ENCODE data around the gene ZNF143.

ZNF143 gene

DNA sequence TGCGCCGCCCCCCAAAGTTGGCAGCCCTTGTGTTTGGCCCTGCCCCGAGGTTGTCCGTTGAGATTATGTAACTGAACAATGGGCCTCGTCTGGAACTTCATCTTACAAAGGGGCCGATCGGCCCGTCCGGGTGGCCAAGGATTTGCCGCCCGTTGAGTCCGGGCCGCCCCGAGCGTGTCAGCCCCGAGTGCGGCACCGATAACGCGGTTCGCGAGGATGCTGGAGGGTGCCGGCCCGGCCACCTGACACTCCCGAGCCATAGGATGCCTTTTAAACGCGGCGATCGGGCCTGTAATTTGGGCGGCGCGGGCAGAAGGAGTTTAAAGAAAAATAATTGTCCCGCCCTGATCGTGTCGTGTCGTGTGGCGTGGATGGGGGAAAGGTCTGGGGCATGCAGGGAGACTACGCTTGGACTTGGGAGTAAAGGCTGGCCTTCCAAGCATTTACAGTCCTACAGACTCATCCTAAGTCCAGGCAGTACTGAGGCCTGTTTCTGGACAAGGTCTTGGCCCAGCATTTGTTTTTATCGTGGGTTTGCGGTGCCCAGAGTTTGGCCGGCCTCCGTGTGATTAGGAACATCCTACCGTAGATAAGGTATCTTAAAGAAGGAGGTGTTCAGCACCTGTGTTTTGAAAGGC is 113.9 kb downstream of the ZNF143 start:
- DNase-seq (ENCODE audit: low read depth), result peak; percentile 31
- H3K4me3 ChIP-seq (ENCODE audit: control insufficient read depth, low read depth, low read length), result peak overlapping the region; percentile 73
- TF ChIP-seq, protein P1, sequence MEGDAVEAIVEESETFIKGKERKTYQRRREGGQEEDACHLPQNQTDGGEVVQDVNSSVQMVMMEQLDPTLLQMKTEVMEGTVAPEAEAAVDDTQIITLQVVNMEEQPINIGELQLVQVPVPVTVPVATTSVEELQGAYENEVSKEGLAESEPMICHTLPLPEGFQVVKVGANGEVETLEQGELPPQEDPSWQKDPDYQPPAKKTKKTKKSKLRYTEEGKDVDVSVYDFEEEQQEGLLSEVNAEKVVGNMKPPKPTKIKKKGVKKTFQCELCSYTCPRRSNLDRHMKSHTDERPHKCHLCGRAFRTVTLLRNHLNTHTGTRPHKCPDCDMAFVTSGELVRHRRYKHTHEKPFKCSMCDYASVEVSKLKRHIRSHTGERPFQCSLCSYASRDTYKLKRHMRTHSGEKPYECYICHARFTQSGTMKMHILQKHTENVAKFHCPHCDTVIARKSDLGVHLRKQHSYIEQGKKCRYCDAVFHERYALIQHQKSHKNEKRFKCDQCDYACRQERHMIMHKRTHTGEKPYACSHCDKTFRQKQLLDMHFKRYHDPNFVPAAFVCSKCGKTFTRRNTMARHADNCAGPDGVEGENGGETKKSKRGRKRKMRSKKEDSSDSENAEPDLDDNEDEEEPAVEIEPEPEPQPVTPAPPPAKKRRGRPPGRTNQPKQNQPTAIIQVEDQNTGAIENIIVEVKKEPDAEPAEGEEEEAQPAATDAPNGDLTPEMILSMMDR (conservative IDR thresholded peaks at IDR 0.05; ENCODE audit: control insufficient read depth, insufficient read depth, low read depth, low read length), result no peak

DNA sequence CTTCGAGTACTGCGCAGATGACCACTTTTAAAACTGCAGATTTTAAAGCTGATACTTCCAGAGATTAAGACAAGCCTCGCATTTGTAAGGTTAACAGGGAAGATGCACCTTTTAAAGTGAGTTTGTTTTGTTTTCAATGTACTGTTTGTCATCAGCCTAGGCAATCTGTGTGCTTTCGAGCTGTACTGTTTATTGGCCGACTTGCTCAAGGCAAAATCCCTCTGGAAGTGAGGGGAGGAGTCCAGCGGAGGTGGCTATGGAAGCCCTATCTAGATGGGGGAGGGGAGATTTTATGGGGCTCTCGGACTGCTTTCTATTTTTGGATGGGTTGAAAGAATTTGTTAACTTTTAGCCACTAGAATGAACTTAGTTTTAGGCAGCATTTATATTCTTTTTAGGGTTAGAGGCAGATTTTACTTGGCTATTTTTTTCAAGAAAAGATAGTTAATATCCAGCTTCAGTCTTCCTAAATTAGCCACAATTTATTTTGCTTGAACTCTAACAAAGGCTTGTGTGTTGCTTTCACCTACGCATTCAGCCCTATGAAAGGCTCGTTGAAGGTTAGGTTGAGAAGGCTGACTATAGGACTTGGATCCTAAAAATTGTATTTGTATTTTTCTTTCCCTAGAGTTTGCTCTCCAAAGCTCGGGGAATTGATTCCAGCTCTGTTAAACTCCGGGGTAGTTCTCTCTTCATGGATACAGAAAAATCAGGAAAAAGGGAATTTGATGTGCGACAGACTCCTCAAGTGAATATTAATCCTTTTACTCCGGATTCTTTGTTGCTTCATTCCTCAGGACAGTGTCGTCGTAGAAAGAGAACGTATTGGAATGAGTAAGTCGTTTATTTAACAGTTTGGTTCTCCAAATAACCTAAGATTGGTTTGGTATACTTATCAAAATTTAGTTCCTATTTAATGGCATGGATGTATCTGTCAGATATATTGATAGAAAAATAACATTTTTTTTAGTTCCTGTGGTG is 114.7 kb downstream of the ZNF143 start:
- H3K4me3 ChIP-seq (ENCODE audit: control insufficient read depth, low read depth, low read length), result peak overlapping the region; percentile 73
- TF ChIP-seq, protein P1 (conservative IDR thresholded peaks at IDR 0.05; ENCODE audit: control insufficient read depth, insufficient read depth, low read depth, low read length), result no peak
- peak; percentile 84 for DNase-seq (ENCODE audit: low read depth)

DNA sequence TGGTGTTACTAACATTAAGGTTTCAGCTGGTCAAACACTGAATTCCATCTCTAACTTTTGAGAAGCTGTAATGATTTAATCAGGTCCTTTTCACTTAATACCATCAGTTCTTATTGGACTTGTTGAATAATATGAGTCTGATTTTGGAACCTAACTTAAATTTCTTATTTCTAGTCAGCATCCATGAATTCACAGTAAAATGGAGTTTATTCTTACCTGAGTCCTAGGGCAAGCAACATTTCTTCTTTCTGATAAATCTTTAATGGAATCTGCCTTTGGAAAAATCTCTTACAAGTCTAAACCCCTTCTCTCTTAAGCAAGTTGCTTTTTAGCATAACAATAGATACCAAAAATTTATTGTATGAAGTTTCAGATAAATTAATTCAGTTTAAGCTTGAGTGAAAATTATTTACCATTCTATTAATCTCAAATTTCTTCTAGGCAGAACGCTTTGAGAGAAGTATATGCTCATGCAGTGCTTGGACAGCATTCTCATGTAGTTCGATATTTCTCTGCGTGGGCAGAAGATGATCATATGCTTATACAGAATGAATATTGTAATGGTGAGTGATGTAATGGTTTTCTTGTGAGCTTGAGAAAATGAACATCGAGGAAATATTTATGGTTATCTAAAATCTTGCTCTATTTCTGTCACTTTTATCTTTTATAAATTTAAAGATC is 116.0 kb downstream of the ZNF143 start:
- H3K4me3 ChIP-seq (ENCODE audit: control insufficient read depth, low read depth, low read length), result peak overlapping the region; percentile 73
- TF ChIP-seq, protein P1 (conservative IDR thresholded peaks at IDR 0.05; ENCODE audit: control insufficient read depth, insufficient read depth, low read depth, low read length), result no peak
- DNase-seq (ENCODE audit: low read depth), result peak; percentile 58

DNA sequence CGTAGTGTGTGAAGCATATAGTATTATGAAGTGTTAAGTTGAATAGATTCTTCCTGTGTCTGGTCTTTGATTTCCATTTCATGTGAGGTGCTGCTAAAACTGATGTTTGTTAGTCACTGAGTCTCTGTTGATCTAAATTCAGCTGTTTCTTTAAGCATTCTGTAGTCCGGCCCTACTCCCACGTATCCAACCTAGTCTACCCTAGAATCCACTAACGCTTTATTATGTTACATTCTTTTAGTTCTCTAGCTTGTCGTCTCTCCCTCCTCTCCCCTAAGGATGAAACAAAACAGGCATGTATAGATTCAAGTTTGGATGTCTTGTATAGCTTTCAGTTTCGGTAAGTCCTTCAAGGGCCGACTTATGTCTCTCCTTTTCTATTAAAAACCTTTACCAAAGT is 116.7 kb downstream of the ZNF143 start:
- TF ChIP-seq, protein P1 (conservative IDR thresholded peaks at IDR 0.05; ENCODE audit: control insufficient read depth, insufficient read depth, low read depth, low read length), result no peak
- peak overlapping the region; percentile 29 for H3K4me3 ChIP-seq (ENCODE audit: control insufficient read depth, low read depth, low read length)
- DNase-seq (ENCODE audit: low read depth), result peak; percentile 28

Measured in fibroblast of mammary gland (primary cell).